HL-60 (cell line): ENCODE results near the gene U2AF1L4.

Experiments
- DNase-seq, 2 experiments: peaks; one replicate each; pipeline ENCODE4 v3.0.0-alpha.2; 2010 to 2020; ENCODE audit warnings: low read depth in 1 of 2, low spot score in 1 of 2
- H3K27ac ChIP-seq: fragments of 250-450 bp; sonication (Bioruptor Pico); replicated peaks from 2 replicates; pipeline ENCODE4 v1.5.1; 2020; ENCODE audit warnings: mild to moderate bottlenecking, moderate library complexity
- H3K27me3 ChIP-seq: fragments of 250-450 bp; sonication (Bioruptor Pico); 2 replicates; pipeline ENCODE4 v1.5.1; 2021; ENCODE audit warnings: mild to moderate bottlenecking, moderate library complexity; ENCODE audit not compliant: insufficient read depth, poor library complexity, severe bottlenecking
- H3K4me3 ChIP-seq: replicated peaks from 2 replicates; pipeline ENCODE4 v1.5.1; 2011; ENCODE audit warnings: mild to moderate bottlenecking, control low read depth, low read length; ENCODE audit not compliant: insufficient read depth
- GABPA ChIP-seq: IDR thresholded peaks from 2 replicates; pipeline ENCODE4 v1.6.1; 2012; ENCODE audit warnings: low read depth
- POLR2AphosphoS5 ChIP-seq: IDR thresholded peaks from 2 replicates; pipeline ENCODE4 v1.6.1; 2012; ENCODE audit warnings: low read depth
- SPI1 ChIP-seq: IDR thresholded peaks from 2 replicates; pipeline ENCODE4 v1.6.1; 2012; ENCODE audit warnings: low read depth, mild to moderate bottlenecking, borderline replicate concordance
- TF ChIP-seq, protein P1 (sequence below): IDR thresholded peaks from one replicate; pipeline ENCODE4 v1.5.1; 2011; ENCODE audit warnings: low read length, control low read depth, inconsistent platforms; ENCODE audit not compliant: insufficient read depth
- TF ChIP-seq, protein P2 (sequence below): IDR thresholded peaks from 2 replicates; pipeline ENCODE4 v1.6.1; 2012; ENCODE audit warnings: low read depth; ENCODE audit not compliant: insufficient replicate concordance

The U2AF1L4 gene

GRCh38 chr19:35751839-35752745, 6.9 kb upstream of the U2AF1L4 start:
- H3K27ac ChIP-seq: no peak overlapping the region
- H3K27me3 ChIP-seq: no peaks in the 10 kb centered on the region
- TF ChIP-seq, protein P1, sequence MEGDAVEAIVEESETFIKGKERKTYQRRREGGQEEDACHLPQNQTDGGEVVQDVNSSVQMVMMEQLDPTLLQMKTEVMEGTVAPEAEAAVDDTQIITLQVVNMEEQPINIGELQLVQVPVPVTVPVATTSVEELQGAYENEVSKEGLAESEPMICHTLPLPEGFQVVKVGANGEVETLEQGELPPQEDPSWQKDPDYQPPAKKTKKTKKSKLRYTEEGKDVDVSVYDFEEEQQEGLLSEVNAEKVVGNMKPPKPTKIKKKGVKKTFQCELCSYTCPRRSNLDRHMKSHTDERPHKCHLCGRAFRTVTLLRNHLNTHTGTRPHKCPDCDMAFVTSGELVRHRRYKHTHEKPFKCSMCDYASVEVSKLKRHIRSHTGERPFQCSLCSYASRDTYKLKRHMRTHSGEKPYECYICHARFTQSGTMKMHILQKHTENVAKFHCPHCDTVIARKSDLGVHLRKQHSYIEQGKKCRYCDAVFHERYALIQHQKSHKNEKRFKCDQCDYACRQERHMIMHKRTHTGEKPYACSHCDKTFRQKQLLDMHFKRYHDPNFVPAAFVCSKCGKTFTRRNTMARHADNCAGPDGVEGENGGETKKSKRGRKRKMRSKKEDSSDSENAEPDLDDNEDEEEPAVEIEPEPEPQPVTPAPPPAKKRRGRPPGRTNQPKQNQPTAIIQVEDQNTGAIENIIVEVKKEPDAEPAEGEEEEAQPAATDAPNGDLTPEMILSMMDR: no peak
- TF ChIP-seq, protein P2, sequence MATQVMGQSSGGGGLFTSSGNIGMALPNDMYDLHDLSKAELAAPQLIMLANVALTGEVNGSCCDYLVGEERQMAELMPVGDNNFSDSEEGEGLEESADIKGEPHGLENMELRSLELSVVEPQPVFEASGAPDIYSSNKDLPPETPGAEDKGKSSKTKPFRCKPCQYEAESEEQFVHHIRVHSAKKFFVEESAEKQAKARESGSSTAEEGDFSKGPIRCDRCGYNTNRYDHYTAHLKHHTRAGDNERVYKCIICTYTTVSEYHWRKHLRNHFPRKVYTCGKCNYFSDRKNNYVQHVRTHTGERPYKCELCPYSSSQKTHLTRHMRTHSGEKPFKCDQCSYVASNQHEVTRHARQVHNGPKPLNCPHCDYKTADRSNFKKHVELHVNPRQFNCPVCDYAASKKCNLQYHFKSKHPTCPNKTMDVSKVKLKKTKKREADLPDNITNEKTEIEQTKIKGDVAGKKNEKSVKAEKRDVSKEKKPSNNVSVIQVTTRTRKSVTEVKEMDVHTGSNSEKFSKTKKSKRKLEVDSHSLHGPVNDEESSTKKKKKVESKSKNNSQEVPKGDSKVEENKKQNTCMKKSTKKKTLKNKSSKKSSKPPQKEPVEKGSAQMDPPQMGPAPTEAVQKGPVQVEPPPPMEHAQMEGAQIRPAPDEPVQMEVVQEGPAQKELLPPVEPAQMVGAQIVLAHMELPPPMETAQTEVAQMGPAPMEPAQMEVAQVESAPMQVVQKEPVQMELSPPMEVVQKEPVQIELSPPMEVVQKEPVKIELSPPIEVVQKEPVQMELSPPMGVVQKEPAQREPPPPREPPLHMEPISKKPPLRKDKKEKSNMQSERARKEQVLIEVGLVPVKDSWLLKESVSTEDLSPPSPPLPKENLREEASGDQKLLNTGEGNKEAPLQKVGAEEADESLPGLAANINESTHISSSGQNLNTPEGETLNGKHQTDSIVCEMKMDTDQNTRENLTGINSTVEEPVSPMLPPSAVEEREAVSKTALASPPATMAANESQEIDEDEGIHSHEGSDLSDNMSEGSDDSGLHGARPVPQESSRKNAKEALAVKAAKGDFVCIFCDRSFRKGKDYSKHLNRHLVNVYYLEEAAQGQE: no peak
- no peak for TF ChIP-seq SPI1
- no peak for TF ChIP-seq GABPA
- no peak for TF ChIP-seq POLR2AphosphoS5
- no peak for DNase-seq
- H3K4me3 ChIP-seq: no peak overlapping the region

DNA sequence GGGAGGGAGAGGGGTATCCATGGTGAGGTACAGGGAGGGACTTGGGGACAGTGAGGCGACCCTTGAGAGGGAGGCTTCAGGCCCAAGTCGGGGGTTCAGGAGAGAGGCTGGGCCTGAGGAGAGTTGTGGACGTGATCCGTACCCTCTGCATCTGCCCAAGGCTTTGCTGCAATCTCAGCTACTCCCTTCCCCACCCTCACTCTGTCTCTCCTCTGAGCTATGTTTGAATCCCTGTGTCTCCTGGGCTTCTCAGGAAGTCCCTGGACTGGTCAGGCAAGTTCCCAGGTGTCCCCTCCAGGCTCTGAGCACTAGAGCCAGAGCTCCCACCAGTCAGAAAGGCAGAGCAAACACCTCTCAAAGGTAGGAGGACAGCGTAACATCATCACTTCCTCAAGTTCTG, 4.9 kb upstream of the U2AF1L4 start:
- no peak overlapping the region for H3K4me3 ChIP-seq
- no peak overlapping the region for H3K27ac ChIP-seq
- no peak for DNase-seq
- no peak for TF ChIP-seq POLR2AphosphoS5
- TF ChIP-seq, protein P1: no peak
- TF ChIP-seq, protein P2: no peak
- no peak for TF ChIP-seq SPI1
- TF ChIP-seq GABPA: no peak
- no peaks in the 10 kb centered on the region for H3K27me3 ChIP-seq

- peak; percentile 99 to 100 for DNase-seq
- Histone ChIP-seq H3K27me3 (no peaks in the 10 kb centered on the region), H3K27ac (peak within 1 kb of the TSS; percentile 62), H3K4me3 (peak within 1 kb of the TSS; percentile 97)
- TF ChIP-seq GABPA (peak; percentile 88), POLR2AphosphoS5 (peak; percentile 44; the same call in 1 of the 2 replicates)
- TF ChIP-seq, protein P2: no peak
These were observed 3.1 kb upstream of the U2AF1L4 start, which contains the start of gene LIN37 for GRCh38 chr19:35748106-35749020. LIN37 (plus strand) TSS chr19:35748576; CDS start chr19:35748725, 149 bp downstream.
